Mucosa of rectum (tissue), 2 donors: ENCODE data around the gene TNFRSF25.
"Not testable (repeated sequence)": the region's sequence is repeated elsewhere in the genome, so short reads cannot be mapped to it uniquely, and the experiment has no call there.

Source experiments
- H3K27ac ChIP-seq, 2 donors: one replicate each; pipeline ENCODE4 v1.7.0; 2013; ENCODE audit warnings: inconsistent platforms in 2 of 2, low read depth in 2 of 2, low read length in 2 of 2
- H3K27me3 ChIP-seq, 2 donors: one replicate each; pipeline ENCODE4 v1.7.0; 2013; ENCODE audit warnings: low read length in 2 of 2; ENCODE audit not compliant: control insufficient read depth in 2 of 2, insufficient read depth in 2 of 2
- H3K36me3 ChIP-seq, 2 donors: one replicate each; pipeline ENCODE4 v1.7.0; 2013; ENCODE audit warnings: low read length in 2 of 2; ENCODE audit not compliant: control insufficient read depth in 2 of 2, insufficient read depth in 2 of 2
- H3K4me1 ChIP-seq, 2 donors: one replicate each; pipeline ENCODE4 v1.7.0; 2013; ENCODE audit warnings: low read length in 2 of 2, mild to moderate bottlenecking in 1 of 2; ENCODE audit not compliant: control insufficient read depth in 2 of 2, insufficient read depth in 2 of 2
- H3K4me3 ChIP-seq, 2 donors: one replicate each; pipeline ENCODE4 v1.7.0; 2013; ENCODE audit warnings: low read length in 2 of 2
- H3K9ac ChIP-seq, 2 donors: one replicate each; pipeline ENCODE4 v1.7.0; 2013; ENCODE audit warnings: low read length in 2 of 2, low read depth in 1 of 2, mild to moderate bottlenecking in 1 of 2
- H3K9me3 ChIP-seq, 2 donors: one replicate each; pipeline ENCODE4 v1.7.0; 2013; ENCODE audit warnings: low read length in 2 of 2; ENCODE audit not compliant: control insufficient read depth in 2 of 2
- donor health status: healthy.
- donor health status: Normal muscosa, but diverticular disease.

TNFRSF25 gene

GRCh38 chr1:6445929-6446328 lies 20.0 kb downstream of the TNFRSF25 start:
- H3K4me3 ChIP-seq, H3K36me3 ChIP-seq, H3K27ac ChIP-seq, H3K9me3 ChIP-seq, H3K27me3 ChIP-seq, H3K9ac ChIP-seq: not testable (repeated sequence)
- peaks cover 15 to 34% of the 10 kb centered on the region in 2 donors for H3K4me1 ChIP-seq

- H3K9me3 ChIP-seq: no peaks in the 10 kb centered on the region
- peaks cover 0 to 4% of the 10 kb centered on the region in 2 donors for H3K27me3 ChIP-seq
- peaks cover 14 to 29% of the 10 kb centered on the region in 2 donors for H3K4me1 ChIP-seq
- no peaks in the 10 kb centered on the region for H3K36me3 ChIP-seq
- no peak overlapping the region for H3K27ac ChIP-seq
- H3K4me3 ChIP-seq: no peak overlapping the region
- H3K9ac ChIP-seq: no peak overlapping the region
Observed at GRCh38 chr1:6445062-6445763, 20.8 kb downstream of the TNFRSF25 start.

GRCh38 chr1:6444377-6444776 lies 21.6 kb downstream of the TNFRSF25 start:
- no peak overlapping the region for H3K27ac ChIP-seq
- H3K9ac ChIP-seq: no peak overlapping the region
- H3K4me3 ChIP-seq: no peak overlapping the region
- no peaks in the 10 kb centered on the region for H3K9me3 ChIP-seq
- peaks cover 7 to 24% of the 10 kb centered on the region in 2 donors for H3K4me1 ChIP-seq
- H3K36me3 ChIP-seq: no peaks in the 10 kb centered on the region
- H3K27me3 ChIP-seq: peaks cover 2 to 4% of the 10 kb centered on the region in 2 donors

- Histone ChIP-seq H3K4me3 (no peak overlapping the region), H3K27ac (no peak overlapping the region), H3K9ac (no peak overlapping the region), H3K4me1 (peaks cover 5 to 20% of the 10 kb centered on the region in 2 donors), H3K36me3 (no peaks in the 10 kb centered on the region), H3K9me3 (no peaks in the 10 kb centered on the region), H3K27me3 (peaks cover 2 to 4% of the 10 kb centered on the region in 2 donors)
Observed at GRCh38 chr1:6443339-6444115, 22.4 kb downstream of the TNFRSF25 start.

GRCh38 chr1:6441586-6441985 lies 24.4 kb downstream of the TNFRSF25 start:
- H3K27ac ChIP-seq: no peak overlapping the region
- H3K9ac ChIP-seq: no peak overlapping the region
- no peak overlapping the region for H3K4me3 ChIP-seq
- peaks cover 2 to 4% of the 10 kb centered on the region in 2 donors for H3K27me3 ChIP-seq
- no peaks in the 10 kb centered on the region for H3K36me3 ChIP-seq
- no peaks in the 10 kb centered on the region for H3K9me3 ChIP-seq
- peaks cover 3 to 11% of the 10 kb centered on the region in 2 donors for H3K4me1 ChIP-seq

- H3K9ac ChIP-seq: no peak overlapping the region
- peaks cover 3 to 8% of the 10 kb centered on the region in 2 donors for H3K4me1 ChIP-seq
- no peak overlapping the region for H3K27ac ChIP-seq
- H3K36me3 ChIP-seq: no peaks in the 10 kb centered on the region
- peaks cover 2 to 4% of the 10 kb centered on the region in 2 donors for H3K27me3 ChIP-seq
- H3K4me3 ChIP-seq: no peak overlapping the region
- H3K9me3 ChIP-seq: no peaks in the 10 kb centered on the region
Observed at GRCh38 chr1:6440198-6441126, 25.5 kb downstream of the TNFRSF25 start.

GRCh38 chr1:6438047-6438525 lies 27.9 kb downstream of the TNFRSF25 start:
- H3K36me3 ChIP-seq: no peaks in the 10 kb centered on the region
- peaks cover 2 to 3% of the 10 kb centered on the region in 2 donors for H3K27me3 ChIP-seq
- no peak overlapping the region for H3K4me3 ChIP-seq
- no peak overlapping the region for H3K27ac ChIP-seq
- no peaks in the 10 kb centered on the region for H3K9me3 ChIP-seq
- peaks cover 3 to 8% of the 10 kb centered on the region in 2 donors for H3K4me1 ChIP-seq
- H3K9ac ChIP-seq: no peak overlapping the region

- H3K9ac ChIP-seq, H3K4me1 ChIP-seq, H3K27ac ChIP-seq, H3K36me3 ChIP-seq, H3K27me3 ChIP-seq, H3K4me3 ChIP-seq, H3K9me3 ChIP-seq: not testable (repeated sequence)
Observed at GRCh38 chr1:6437012-6437700, 28.8 kb downstream of the TNFRSF25 start.

- H3K4me3 ChIP-seq, H3K9ac ChIP-seq, H3K4me1 ChIP-seq, H3K27ac ChIP-seq, H3K9me3 ChIP-seq, H3K27me3 ChIP-seq, H3K36me3 ChIP-seq: not testable (repeated sequence)
Observed at GRCh38 chr1:6436277-6436676, 29.7 kb downstream of the TNFRSF25 start.
